Measurements from ENCODE around the gene SCD. TPM values are rescaled to one million over a fixed set of nuclear protein-coding genes. Genes with fewer than 3 reads are reported as not detected.

The SCD gene
- total RNA-seq, 4 donors from 2014 or later: 7.1 to 16.8 (median 9.1) TPM

DNA sequence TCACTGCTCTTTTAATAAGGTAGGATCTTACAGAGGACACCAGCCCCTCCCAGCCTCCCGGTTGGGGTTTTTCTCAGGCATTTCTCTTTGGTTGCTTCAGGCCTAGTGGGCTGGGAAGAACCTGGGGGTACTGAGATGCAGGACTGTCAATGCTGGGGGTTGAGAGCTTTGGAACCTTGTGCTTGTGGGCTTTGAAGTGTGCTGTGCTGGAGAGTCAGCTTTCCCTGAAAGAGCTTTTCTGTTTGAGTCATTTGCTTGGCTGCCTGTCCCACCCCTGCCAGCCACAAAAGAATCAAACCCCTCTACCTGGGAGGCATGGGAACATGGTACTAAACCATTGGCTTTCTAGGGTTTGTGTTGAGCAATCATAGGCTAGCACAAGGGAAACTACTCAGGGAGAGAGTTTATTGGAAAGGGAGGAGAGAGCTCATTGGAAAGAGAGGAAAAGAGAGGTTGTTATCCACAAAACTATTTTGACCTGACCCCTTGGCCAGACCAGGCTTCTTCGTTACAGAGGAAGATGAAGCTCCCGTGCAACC, 1.4 kb downstream of the SCD start:
- WGBS: 77% methylated on average over 3 of the region's 3 CpGs
- Histone ChIP-seq H3K36me3 (peaks cover 0 to 3% (median 0%) of the 10 kb centered on the region in 4 donors), H3K4me3 (peak overlapping the region in 2 of 4 donors; percentile 57 to 61), H3K9me3 (no peaks in the 10 kb centered on the region), H3K4me1 (peaks cover 18 to 24% (median 22%) of the 10 kb centered on the region in 4 donors), H3K27me3 (peaks cover 0 to 61% (median 14%) of the 10 kb centered on the region in 4 donors), H3K27ac (replicated peaks in 1 of 4) (no peak overlapping the region)
- DNase-seq (ENCODE audit: extremely low spot score): no peak
- intact Hi-C loops (cut with DNase I): no loop called here
- TF ChIP-seq EP300 (IDR thresholded peaks at IDR 0.05) (no peak), POLR2AphosphoS5 (IDR thresholded peaks at IDR 0.05) (no peak), POLR2A (IDR thresholded peaks at IDR 0.05; ENCODE audit: low read depth) (no peak)
- TF ChIP-seq, protein P1, sequence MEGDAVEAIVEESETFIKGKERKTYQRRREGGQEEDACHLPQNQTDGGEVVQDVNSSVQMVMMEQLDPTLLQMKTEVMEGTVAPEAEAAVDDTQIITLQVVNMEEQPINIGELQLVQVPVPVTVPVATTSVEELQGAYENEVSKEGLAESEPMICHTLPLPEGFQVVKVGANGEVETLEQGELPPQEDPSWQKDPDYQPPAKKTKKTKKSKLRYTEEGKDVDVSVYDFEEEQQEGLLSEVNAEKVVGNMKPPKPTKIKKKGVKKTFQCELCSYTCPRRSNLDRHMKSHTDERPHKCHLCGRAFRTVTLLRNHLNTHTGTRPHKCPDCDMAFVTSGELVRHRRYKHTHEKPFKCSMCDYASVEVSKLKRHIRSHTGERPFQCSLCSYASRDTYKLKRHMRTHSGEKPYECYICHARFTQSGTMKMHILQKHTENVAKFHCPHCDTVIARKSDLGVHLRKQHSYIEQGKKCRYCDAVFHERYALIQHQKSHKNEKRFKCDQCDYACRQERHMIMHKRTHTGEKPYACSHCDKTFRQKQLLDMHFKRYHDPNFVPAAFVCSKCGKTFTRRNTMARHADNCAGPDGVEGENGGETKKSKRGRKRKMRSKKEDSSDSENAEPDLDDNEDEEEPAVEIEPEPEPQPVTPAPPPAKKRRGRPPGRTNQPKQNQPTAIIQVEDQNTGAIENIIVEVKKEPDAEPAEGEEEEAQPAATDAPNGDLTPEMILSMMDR (IDR thresholded peaks at IDR 0.05): no peak

DNA sequence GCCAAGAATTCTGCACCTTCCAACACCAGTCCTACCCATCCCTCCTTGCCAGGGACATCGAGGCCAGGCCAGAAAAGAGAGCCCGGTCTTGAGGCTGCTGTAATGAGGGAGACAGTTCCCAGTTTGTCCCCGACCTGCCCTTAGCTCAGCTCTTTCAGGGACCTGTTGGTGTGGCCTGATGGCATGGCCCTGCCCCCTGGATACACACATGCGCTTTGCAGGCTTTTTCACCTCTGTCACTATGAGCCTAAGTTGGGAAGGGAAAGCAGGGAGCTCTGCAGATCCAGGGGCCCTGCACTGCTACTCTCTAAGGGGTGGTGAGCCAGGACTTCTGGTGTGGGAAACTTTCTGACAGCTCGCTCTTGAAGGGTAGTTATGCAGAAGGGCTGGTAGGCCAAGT, 2.1 kb downstream of the SCD start:
- H3K4me3 ChIP-seq: no peak overlapping the region
- 38% methylated on average over 2 of the region's 5 CpGs for WGBS
- no peaks in the 10 kb centered on the region for H3K9me3 ChIP-seq
- intact Hi-C loops (cut with DNase I): no loop called here
- DNase-seq (ENCODE audit: extremely low spot score): no peak
- H3K36me3 ChIP-seq: peaks cover 0 to 3% (median 0%) of the 10 kb centered on the region in 4 donors
- TF ChIP-seq POLR2A (IDR thresholded peaks at IDR 0.05; ENCODE audit: low read depth) (no peak), POLR2AphosphoS5 (IDR thresholded peaks at IDR 0.05) (no peak), EP300 (IDR thresholded peaks at IDR 0.05) (no peak)
- TF ChIP-seq, protein P1 (IDR thresholded peaks at IDR 0.05): no peak
- no peak overlapping the region for H3K27ac ChIP-seq (replicated peaks in 1 of 4)
- peaks cover 0 to 57% (median 14%) of the 10 kb centered on the region in 4 donors for H3K27me3 ChIP-seq
- peaks cover 18 to 24% (median 22%) of the 10 kb centered on the region in 4 donors for H3K4me1 ChIP-seq

DNA sequence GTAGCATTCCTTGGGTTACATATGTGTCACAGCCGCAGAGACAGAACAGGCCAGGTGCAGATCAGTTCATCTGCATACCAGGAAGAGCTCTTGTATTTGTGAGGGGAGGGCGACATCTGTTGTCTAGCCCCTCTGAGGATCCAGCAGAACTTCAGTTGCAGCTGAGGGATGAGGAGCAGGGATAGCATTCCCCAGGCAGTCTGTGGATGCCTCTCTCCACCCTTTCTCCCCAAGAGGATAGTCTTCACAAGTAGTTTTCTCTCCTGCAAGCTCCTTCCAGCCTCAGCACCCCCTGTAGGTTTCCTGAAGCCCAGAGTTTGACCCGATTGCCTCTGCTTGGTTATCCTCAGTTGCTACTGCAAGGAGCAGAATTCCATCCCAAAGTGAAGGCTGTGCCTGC, 2.6 kb downstream of the SCD start:
- Histone ChIP-seq H3K4me1 (peaks cover 18 to 24% (median 22%) of the 10 kb centered on the region in 4 donors), H3K4me3 (no peak overlapping the region), H3K27ac (replicated peaks in 1 of 4) (no peak overlapping the region), H3K27me3 (peaks cover 0 to 55% (median 14%) of the 10 kb centered on the region in 4 donors), H3K9me3 (no peaks in the 10 kb centered on the region), H3K36me3 (peaks cover 0 to 4% (median 0%) of the 10 kb centered on the region in 4 donors)
- TF ChIP-seq EP300 (IDR thresholded peaks at IDR 0.05): no peak
- TF ChIP-seq, protein P1 (IDR thresholded peaks at IDR 0.05): no peak
- no peak for TF ChIP-seq POLR2A (IDR thresholded peaks at IDR 0.05; ENCODE audit: low read depth)
- no peak for DNase-seq (ENCODE audit: extremely low spot score)
- WGBS: 94% methylated on average over 3 of the region's 3 CpGs
- intact Hi-C loops (cut with DNase I): no loop called here

DNA sequence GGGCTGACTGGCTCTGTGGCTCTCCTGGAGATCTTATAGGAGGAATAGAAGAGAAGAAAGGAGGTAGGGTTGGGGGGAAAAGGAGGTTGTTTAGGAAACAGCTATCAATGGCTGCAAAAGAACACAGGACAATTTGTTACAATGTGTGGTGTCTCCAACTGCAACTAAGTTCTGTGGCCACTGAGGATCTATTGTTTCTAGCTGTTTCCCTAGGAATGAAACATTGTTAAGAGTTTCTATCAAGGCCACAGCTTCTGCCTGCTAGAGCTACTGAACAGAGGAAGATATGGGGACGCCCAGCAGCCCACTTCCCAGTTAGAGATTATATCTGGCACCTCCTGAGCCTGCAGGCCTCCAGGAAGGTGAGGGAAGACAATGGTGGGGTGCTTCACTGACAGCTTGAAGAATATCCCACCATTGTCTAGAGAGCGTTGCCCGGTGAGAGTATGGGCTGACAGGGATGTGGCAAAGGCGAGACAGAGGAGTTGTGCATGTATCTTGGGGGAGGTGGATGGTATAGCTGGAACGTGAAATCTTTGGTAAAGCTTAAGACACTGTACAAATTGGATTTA, 4.0 kb downstream of the SCD start:
- intact Hi-C loops (cut with DNase I): no loop called here
- no peak overlapping the region for H3K4me3 ChIP-seq
- TF ChIP-seq POLR2A (IDR thresholded peaks at IDR 0.05; ENCODE audit: low read depth): no peak
- no peak for TF ChIP-seq EP300 (IDR thresholded peaks at IDR 0.05)
- TF ChIP-seq, protein P1 (IDR thresholded peaks at IDR 0.05): no peak
- TF ChIP-seq POLR2AphosphoS5 (IDR thresholded peaks at IDR 0.05): no peak
- no peak for DNase-seq (ENCODE audit: extremely low spot score)
- H3K9me3 ChIP-seq: no peaks in the 10 kb centered on the region
- peaks cover 0 to 12% (median 0%) of the 10 kb centered on the region in 4 donors for H3K36me3 ChIP-seq
- H3K27me3 ChIP-seq: peaks cover 0 to 42% (median 14%) of the 10 kb centered on the region in 4 donors
- peaks cover 18 to 22% (median 21%) of the 10 kb centered on the region in 4 donors for H3K4me1 ChIP-seq
- 91% methylated on average over 5 of the region's 5 CpGs for WGBS
- no peak overlapping the region for H3K27ac ChIP-seq (replicated peaks in 1 of 4)
